GM23338 (cell line): Measurements from ENCODE around the gene SELENOW. TPM values are rescaled to one million over a fixed set of nuclear protein-coding genes. Genes with fewer than 3 reads are reported as not detected.

Experiments used
- ATAC-seq: fragments of 200-7000 bp; cut with Tn5 transposase; 3 replicates; pipeline ENCODE4 v1.9.1; 2020
- DNase-seq: peaks from one replicate; pipeline ENCODE4 v3.0.0-alpha.2; 2015; ENCODE audit warnings: low spot score
- H2AFZ ChIP-seq: fragments of 200-600 bp; sonication (generic); 2 replicates; pipeline ENCODE4 v1.8.0; 2016; ENCODE audit warnings: antibody characterized with exemption, mild to moderate bottlenecking, moderate library complexity
- H3F3A ChIP-seq: fragments of 200-600 bp; sonication (generic); replicated peaks from 2 replicates; pipeline ENCODE4 v1.8.0; 2017; ENCODE audit warnings: antibody characterized with exemption, mixed run types, low read depth
- H3K27ac ChIP-seq: fragments of 200-600 bp; sonication (generic); 2 replicates; pipeline ENCODE4 v1.6.1; 2016; ENCODE audit warnings: low read depth
- H3K27me3 ChIP-seq: fragments of 200-600 bp; sonication (generic); 2 replicates; pipeline ENCODE4 v1.8.0; 2016; ENCODE audit warnings: mild to moderate bottlenecking, mixed run types, moderate library complexity; ENCODE audit not compliant: insufficient read depth
- H3K36me3 ChIP-seq: fragments of 200-600 bp; sonication (generic); 2 replicates; pipeline ENCODE4 v1.8.0; 2016; ENCODE audit warnings: mild to moderate bottlenecking; ENCODE audit not compliant: insufficient read depth
- H3K4me1 ChIP-seq: fragments of 200-600 bp; sonication (generic); 2 replicates; pipeline ENCODE4 v1.8.0; 2016; ENCODE audit warnings: mild to moderate bottlenecking, moderate library complexity; ENCODE audit not compliant: insufficient read depth
- H3K4me2 ChIP-seq: fragments of 200-600 bp; sonication (generic); 2 replicates; pipeline ENCODE4 v1.7.1; 2017; ENCODE audit warnings: mixed run types
- H3K4me3 ChIP-seq: fragments of 200-600 bp; sonication (generic); 2 replicates; pipeline ENCODE4 v1.6.1; 2016; ENCODE audit warnings: mixed run types
- H3K79me2 ChIP-seq: fragments of 200-600 bp; sonication (generic); replicated peaks from 2 replicates; pipeline ENCODE4 v1.8.0; 2017; ENCODE audit warnings: mild to moderate bottlenecking; ENCODE audit not compliant: insufficient read depth
- H3K9me2 ChIP-seq: fragments of 200-600 bp; sonication (generic); 2 replicates; pipeline ENCODE4 v1.8.0; 2017; ENCODE audit not compliant: insufficient read depth
- H4K20me1 ChIP-seq: fragments of 200-600 bp; sonication (generic); replicated peaks from 2 replicates; pipeline ENCODE4 v1.8.0; 2017; ENCODE audit warnings: mild to moderate bottlenecking; ENCODE audit not compliant: insufficient read depth
- H3K27ac Mint-ChIP-seq: 2 replicates; pipeline ENCODE4 v1.8.0; 2020; ENCODE audit warnings: inconsistent platforms, mild to moderate bottlenecking, moderate library complexity, mixed read lengths
- H3K27me3 Mint-ChIP-seq: 3 replicates; pipeline ENCODE4 v1.8.0; 2022; ENCODE audit warnings: low read depth, mild to moderate bottlenecking, moderate library complexity, mixed read lengths, inconsistent platforms; ENCODE audit not compliant: insufficient read depth, poor library complexity
- H3K36me3 Mint-ChIP-seq: 3 replicates; pipeline ENCODE4 v1.8.0; 2021; ENCODE audit warnings: low read depth, mild to moderate bottlenecking, inconsistent platforms, moderate library complexity, mixed read lengths
- H3K4me1 Mint-ChIP-seq: 3 replicates; pipeline ENCODE4 v1.8.0; 2020; ENCODE audit warnings: mild to moderate bottlenecking, inconsistent platforms, mixed read lengths
- H3K4me3 Mint-ChIP-seq: 3 replicates; pipeline ENCODE4 v1.8.0; 2021; ENCODE audit warnings: moderate library complexity, mild to moderate bottlenecking, inconsistent platforms, mixed read lengths
- H3K9me3 Mint-ChIP-seq: 3 replicates; pipeline ENCODE4 v1.8.0; 2020; ENCODE audit warnings: moderate library complexity, mild to moderate bottlenecking, inconsistent platforms, mixed read lengths
- CREB1 ChIP-seq: fragments of 250-450 bp; sonication (Bioruptor Pico); IDR thresholded peaks from 2 replicates; pipeline ENCODE4 v1.5.0; 2020; ENCODE audit warnings: low read depth, mild to moderate bottlenecking, moderate library complexity
- CTCF ChIP-seq, 2 experiments: fragments of 200-600 bp in 1 of 2; sonication (generic) in 1 of 2; conservative IDR thresholded peaks; 2 replicates each; pipeline versions ENCODE4 v1.5.1 to v1.6.1; 2016 to 2017; ENCODE audit warnings: antibody characterized with exemption in 2 of 2, low read depth in 2 of 2, mild to moderate bottlenecking in 2 of 2, moderate library complexity in 1 of 2
- EZH2 ChIP-seq: fragments of 200-600 bp; sonication (generic); IDR thresholded peaks from one replicate; pipeline ENCODE4 v1.8.0; 2017; ENCODE audit warnings: antibody characterized with exemption, mild to moderate bottlenecking, low read depth; ENCODE audit not compliant: unreplicated experiment
- EZH2phosphoT487 ChIP-seq: fragments of 200-600 bp; sonication (generic); IDR thresholded peaks from one replicate; pipeline ENCODE4 v1.8.1; 2018; ENCODE audit warnings: antibody characterized with exemption; ENCODE audit not compliant: unreplicated experiment
- JUNB ChIP-seq: IDR thresholded peaks from one replicate; pipeline ENCODE4 v1.6.1; 2016; ENCODE audit warnings: antibody characterized with exemption; ENCODE audit not compliant: unreplicated experiment
- NANOG ChIP-seq: IDR thresholded peaks from 2 replicates; pipeline ENCODE4 v1.6.1; 2016; ENCODE audit warnings: antibody characterized with exemption, borderline replicate concordance
- POLR2AphosphoS5 ChIP-seq: IDR thresholded peaks from 2 replicates; pipeline ENCODE4 v1.6.1; 2016; ENCODE audit warnings: antibody characterized with exemption, low read depth
- REST ChIP-seq: IDR thresholded peaks from one replicate; pipeline ENCODE4 v1.6.1; 2018; ENCODE audit warnings: antibody characterized with exemption; ENCODE audit not compliant: unreplicated experiment
- STAT1 ChIP-seq: IDR thresholded peaks from one replicate; pipeline ENCODE4 v1.6.1; 2016; ENCODE audit warnings: antibody characterized with exemption; ENCODE audit not compliant: unreplicated experiment
- ZNF114 ChIP-seq: fragments of 250-450 bp; sonication (Bioruptor Pico); IDR thresholded peaks from 2 replicates; pipeline ENCODE4 v1.5.0; 2020; ENCODE audit warnings: mild to moderate bottlenecking, moderate library complexity
- ZNF331 ChIP-seq: fragments of 250-450 bp; sonication (Bioruptor Pico); IDR thresholded peaks from 2 replicates; pipeline ENCODE4 v1.5.0; 2020; ENCODE audit warnings: low read depth, mild to moderate bottlenecking, moderate library complexity
- polyA plus RNA-seq: library from polyadenylated mRNA; unstranded; fragments of >200 nt; fragmentation: Nextera tagmentation; extraction: Ambion mirVana; gene quantifications from 2 replicates; pipeline ENCODE4 v1.2.1, GENCODE V29; 2016
- total RNA-seq: library from RNA; depleted of rRNA; stranded (reverse); fragments of >200 nt; shearing (Covaris generic); gene quantifications from 2 replicates; pipeline ENCODE4 v1.2.3, GENCODE V29; 2014
- TF ChIP-seq, protein P1 (sequence below): fragments of 250-450 bp; sonication (Bioruptor Pico); IDR thresholded peaks from 2 replicates; pipeline ENCODE4 v1.5.0; 2020; ENCODE audit warnings: mild to moderate bottlenecking, moderate library complexity
- TF ChIP-seq, protein P2 (sequence below): IDR thresholded peaks from 2 replicates; pipeline ENCODE4 v1.6.1; 2016; ENCODE audit warnings: antibody characterized with exemption

The SELENOW gene
- total and polyA plus RNA-seq, 2 experiments from 2014 or later, result 558 to 811 TPM

DNA sequence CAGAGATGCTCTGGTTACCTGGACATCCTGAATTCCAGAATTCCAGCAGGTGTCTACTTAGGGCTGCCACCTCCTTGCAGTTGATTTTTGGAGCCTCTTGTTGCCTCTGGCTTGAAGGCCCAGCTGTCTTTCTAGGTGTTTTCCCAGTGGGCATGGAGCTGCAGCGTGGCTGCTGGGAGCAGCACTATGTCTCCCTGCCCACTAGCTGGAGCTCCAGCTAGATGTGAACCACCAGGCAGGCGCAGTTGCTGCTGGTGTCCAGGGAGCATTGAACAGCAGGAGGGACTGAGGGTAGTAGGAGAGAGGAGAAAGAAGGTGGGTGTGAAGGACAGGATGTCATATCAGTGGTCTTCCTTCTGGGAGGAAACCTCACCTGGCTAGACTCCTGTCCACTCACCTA, 9.9 kb upstream of the SELENOW start:
- no peaks in the 10 kb centered on the region; the same call in 1 of the 2 replicates for H3K4me1 ChIP-seq

More for the DNA sequence above, 9.9 kb upstream of the SELENOW start:
- no peak for ATAC-seq
- no peaks in the 10 kb centered on the region for H4K20me1 ChIP-seq
- no peak overlapping the region for H2AFZ ChIP-seq
- no peaks in the 10 kb centered on the region for H3K27me3 ChIP-seq
- no peak for DNase-seq
- TF ChIP-seq EZH2phosphoT487 (no peak), REST (no peak), POLR2AphosphoS5 (no peak), ZNF331 (CRISPR knock-in tag) (no peak), NANOG (no peak), STAT1 (no peak), EZH2 (no peak), JUNB (no peak), ZNF114 (CRISPR knock-in tag) (no peak), CREB1 (no peak), CTCF (conservative IDR thresholded peaks at IDR 0.05; ENCODE audit: low read depth in 2 of 2) (no peak)
- TF ChIP-seq, protein P1, sequence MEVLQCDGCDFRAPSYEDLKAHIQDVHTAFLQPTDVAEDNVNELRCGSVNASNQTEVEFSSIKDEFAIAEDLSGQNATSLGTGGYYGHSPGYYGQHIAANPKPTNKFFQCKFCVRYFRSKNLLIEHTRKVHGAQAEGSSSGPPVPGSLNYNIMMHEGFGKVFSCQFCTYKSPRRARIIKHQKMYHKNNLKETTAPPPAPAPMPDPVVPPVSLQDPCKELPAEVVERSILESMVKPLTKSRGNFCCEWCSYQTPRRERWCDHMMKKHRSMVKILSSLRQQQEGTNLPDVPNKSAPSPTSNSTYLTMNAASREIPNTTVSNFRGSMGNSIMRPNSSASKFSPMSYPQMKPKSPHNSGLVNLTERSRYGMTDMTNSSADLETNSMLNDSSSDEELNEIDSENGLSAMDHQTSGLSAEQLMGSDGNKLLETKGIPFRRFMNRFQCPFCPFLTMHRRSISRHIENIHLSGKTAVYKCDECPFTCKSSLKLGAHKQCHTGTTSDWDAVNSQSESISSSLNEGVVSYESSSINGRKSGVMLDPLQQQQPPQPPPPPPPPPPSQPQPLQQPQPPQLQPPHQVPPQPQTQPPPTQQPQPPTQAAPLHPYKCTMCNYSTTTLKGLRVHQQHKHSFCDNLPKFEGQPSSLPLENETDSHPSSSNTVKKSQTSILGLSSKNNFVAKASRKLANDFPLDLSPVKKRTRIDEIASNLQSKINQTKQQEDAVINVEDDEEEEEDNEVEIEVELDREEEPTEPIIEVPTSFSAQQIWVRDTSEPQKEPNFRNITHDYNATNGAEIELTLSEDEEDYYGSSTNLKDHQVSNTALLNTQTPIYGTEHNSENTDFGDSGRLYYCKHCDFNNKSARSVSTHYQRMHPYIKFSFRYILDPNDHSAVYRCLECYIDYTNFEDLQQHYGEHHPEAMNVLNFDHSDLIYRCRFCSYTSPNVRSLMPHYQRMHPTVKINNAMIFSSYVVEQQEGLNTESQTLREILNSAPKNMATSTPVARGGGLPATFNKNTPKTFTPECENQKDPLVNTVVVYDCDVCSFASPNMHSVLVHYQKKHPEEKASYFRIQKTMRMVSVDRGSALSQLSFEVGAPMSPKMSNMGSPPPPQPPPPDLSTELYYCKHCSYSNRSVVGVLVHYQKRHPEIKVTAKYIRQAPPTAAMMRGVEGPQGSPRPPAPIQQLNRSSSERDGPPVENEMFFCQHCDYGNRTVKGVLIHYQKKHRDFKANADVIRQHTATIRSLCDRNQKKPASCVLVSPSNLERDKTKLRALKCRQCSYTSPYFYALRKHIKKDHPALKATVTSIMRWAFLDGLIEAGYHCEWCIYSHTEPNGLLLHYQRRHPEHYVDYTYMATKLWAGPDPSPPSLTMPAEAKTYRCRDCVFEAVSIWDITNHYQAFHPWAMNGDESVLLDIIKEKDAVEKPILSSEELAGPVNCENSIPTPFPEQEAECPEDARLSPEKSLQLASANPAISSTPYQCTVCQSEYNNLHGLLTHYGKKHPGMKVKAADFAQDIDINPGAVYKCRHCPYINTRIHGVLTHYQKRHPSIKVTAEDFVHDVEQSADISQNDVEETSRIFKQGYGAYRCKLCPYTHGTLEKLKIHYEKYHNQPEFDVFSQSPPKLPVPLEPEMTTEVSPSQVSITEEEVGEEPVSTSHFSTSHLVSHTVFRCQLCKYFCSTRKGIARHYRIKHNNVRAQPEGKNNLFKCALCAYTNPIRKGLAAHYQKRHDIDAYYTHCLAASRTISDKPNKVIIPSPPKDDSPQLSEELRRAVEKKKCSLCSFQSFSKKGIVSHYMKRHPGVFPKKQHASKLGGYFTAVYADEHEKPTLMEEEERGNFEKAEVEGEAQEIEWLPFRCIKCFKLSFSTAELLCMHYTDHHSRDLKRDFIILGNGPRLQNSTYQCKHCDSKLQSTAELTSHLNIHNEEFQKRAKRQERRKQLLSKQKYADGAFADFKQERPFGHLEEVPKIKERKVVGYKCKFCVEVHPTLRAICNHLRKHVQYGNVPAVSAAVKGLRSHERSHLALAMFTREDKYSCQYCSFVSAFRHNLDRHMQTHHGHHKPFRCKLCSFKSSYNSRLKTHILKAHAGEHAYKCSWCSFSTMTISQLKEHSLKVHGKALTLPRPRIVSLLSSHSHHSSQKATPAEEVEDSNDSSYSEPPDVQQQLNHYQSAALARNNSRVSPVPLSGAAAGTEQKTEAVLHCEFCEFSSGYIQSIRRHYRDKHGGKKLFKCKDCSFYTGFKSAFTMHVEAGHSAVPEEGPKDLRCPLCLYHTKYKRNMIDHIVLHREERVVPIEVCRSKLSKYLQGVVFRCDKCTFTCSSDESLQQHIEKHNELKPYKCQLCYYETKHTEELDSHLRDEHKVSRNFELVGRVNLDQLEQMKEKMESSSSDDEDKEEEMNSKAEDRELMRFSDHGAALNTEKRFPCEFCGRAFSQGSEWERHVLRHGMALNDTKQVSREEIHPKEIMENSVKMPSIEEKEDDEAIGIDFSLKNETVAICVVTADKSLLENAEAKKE, result no peak
- TF ChIP-seq, protein P2, sequence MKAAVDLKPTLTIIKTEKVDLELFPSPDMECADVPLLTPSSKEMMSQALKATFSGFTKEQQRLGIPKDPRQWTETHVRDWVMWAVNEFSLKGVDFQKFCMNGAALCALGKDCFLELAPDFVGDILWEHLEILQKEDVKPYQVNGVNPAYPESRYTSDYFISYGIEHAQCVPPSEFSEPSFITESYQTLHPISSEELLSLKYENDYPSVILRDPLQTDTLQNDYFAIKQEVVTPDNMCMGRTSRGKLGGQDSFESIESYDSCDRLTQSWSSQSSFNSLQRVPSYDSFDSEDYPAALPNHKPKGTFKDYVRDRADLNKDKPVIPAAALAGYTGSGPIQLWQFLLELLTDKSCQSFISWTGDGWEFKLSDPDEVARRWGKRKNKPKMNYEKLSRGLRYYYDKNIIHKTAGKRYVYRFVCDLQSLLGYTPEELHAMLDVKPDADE, result no peak
- no peak overlapping the region for H3K4me3 ChIP-seq
- no peak overlapping the region for H3K4me3 Mint-ChIP-seq
- H3K27me3 Mint-ChIP-seq, result peaks cover 15% of the 10 kb centered on the region
- no peaks in the 10 kb centered on the region for H3K36me3 Mint-ChIP-seq
- H3K4me1 Mint-ChIP-seq, result peaks cover 22% of the 10 kb centered on the region
- H3K79me2 ChIP-seq, result no peaks in the 10 kb centered on the region
- peaks cover 3% of the 10 kb centered on the region; the same call in 1 of the 3 replicates for H3K9me3 Mint-ChIP-seq
- H3K4me2 ChIP-seq, result no peak overlapping the region
- H3K36me3 ChIP-seq, result no peaks in the 10 kb centered on the region
- H3K9me2 ChIP-seq, result peaks cover 3% of the 10 kb centered on the region; the same call in 1 of the 2 replicates
- H3K27ac ChIP-seq, result no peak overlapping the region
- no peak overlapping the region for H3K27ac Mint-ChIP-seq
- H3F3A ChIP-seq, result no peaks in the 10 kb centered on the region
